GM18861 (cell line): ENCODE data around the gene SCGB1A1.

Source experiments
- ATAC-seq: cut with Tn5 transposase; IDR thresholded peaks from one replicate; pipeline ENCODE4 v1.9.1; 2021; ENCODE audit not compliant: unreplicated experiment

SCGB1A1 gene

DNA sequence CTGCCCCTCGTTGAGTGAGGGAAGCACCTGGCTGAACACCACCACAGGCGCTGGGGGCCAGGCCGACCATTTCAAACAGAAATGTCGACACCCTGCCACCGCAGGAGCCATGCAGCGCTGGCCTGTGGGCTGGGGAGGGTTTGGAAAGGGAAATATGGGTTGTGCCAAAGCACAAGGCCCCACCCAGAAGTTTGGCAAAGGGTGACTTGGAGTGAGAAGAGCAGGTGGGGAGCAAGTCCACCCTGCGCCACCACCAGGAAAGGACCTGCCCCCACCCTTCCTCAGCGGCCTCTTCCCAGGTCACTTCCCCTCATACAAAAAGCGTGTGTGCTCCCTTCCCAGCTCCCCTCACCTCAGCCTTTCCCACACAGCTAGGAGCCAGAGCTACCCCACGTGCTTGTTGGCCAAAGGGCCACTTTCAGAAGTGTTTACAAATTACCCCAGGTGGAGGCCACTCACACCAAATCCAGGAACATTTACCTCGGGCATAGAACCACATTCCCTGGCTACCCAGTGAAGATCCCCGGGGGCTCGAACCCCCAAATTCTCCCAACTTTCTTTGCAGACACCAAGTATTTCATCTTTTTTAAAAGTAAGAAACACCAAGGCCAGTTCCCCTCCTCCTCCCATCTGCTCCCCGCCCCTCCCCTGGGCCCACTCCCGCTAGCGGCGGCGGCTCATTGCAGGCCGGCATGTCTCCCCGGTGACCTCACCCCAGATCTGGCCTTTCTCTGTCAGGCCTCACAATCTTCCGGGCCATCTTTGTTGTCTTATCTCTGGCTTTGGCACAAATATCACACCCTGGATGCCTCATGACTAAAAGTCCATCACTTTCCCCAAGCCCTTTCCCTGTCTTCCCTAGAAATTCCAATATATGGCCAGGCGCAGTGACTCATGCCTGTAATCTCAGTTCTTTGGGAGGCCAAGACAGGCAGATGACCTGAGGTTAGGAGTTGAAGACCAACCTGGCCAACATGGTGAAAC is 20.5 kb upstream of the SCGB1A1 start:
- no peak for ATAC-seq

DNA sequence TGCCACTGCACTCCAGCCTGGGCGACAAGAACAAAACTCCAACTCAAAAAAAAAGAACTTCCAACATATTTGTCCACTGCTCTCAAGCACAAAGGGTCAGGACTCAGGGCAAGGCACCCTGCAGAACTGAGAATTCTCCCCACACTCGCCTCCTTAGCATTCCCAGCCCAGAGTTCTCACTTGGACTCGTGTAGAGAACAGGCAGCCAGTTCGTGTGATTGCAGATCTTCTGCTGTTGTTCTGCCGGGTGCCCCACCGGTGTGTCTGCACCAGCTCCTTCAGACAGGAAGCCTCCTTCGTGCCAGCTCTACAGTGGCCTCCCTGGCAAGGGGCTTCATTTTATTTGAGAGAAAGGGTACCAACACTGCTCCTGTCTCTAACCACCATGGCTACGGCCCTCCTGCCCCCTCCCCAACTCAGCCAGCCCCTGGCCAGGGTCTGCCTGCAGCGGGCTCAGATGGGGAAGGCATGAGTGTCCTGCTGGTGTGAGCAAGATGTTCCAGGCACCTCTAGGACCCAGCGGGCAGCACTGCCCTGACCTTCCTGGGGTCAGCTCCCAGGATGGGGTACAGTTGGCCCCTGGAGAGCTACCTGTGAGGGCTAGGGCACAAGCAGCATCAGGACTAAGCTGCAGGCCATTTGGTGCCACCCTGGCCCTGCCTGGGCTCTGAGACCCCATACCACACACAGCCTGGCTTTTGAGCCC is 19.5 kb upstream of the SCGB1A1 start:
- no peak for ATAC-seq

DNA sequence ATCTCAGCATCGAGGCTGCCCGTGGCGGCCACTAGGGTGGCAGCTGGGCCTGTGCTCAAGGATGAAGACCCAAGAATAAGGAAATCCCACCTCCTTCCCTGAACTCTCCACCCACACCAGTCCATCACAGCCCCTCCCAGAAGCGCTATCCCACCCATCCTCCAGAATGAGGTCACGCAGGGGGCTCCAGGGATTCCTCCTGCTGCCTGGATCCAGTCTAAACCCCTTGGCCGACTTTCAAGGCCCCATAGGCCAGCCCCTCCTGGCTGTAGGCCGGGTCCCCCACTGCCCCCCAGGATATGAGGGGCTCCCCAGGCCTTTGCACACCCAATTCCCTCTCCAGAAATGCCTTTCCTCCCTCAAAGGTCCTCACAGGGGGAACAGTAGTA is 19.0 kb upstream of the SCGB1A1 start:
- ATAC-seq: no peak

DNA sequence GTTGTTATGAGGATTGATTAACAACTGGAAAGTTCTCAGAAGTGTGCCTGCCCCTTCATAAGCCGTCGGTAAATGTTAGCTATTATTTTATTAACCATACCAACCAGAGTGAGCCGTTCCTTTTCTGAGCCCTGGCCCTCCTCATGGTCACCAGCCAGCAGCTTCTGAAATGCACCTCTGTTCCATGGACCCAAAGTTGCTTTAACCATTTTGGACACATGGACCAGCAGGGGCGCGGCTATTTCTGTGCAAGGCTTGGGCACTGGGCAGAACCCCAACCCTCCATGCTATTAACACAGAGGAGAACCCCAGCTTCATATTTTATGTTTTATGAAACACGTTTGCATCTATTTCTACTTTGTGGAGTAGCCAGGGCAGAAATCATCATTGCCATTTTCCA is 18.6 kb upstream of the SCGB1A1 start:
- ATAC-seq: no peak

DNA sequence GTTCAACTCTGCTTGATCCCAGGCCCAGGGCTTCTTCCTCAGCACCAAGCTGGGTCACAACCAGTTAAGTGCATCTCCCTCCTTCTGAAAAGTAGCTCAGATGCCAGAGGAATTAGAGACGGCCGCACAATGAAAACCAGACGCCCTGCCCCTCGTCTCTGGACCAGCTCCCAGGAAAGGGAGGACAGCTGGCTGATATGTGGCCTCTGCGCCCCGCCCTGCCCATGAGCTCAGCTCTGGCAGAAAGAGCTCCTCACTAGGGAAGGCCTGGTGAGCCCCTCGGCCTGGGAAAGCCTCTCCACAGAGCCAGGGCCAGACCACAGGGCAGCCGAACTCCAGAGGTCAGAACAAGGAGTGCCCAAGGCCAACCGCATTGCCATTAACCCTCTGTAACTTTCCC is 18.1 kb upstream of the SCGB1A1 start:
- no peak for ATAC-seq

DNA sequence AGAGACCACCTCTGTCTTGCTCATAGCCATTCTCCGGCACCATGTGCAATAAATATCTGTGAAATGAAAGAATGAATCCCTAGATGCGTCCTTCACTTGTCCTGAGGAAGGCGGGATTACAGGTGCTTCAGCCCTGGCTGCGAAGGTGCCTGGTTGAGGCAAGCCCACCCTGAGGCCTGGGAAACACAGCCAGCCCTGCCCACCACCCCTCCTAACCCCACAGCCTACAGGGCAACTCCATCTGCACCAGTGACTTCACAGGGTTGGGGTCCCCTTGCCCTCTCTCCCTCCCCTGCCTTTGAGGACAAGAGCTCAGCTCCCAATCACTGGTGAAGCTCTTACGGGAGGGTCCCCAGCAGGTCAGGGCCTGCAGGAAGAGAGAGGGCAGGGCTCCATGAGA is 17.5 kb upstream of the SCGB1A1 start:
- ATAC-seq: no peak

DNA sequence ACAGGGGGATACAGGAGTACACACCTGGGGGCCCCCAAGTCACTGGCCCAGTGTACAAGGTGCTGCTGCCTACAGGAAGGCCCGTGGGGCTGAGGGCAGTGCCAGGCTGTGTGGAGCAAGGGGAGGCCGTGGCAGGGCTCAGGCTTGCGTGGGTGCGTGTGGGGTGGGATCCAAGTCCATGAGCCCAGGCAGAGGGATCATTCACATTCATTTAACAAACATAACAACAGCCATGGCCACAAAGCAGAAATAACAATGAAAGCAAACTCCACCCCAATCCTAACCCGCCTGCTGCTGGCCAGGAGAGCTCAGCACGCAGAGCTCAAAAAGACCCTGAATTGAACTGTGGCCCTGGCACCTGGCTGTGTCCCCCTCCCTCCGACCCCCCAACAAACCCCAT is 17.0 kb upstream of the SCGB1A1 start:
- no peak for ATAC-seq

DNA sequence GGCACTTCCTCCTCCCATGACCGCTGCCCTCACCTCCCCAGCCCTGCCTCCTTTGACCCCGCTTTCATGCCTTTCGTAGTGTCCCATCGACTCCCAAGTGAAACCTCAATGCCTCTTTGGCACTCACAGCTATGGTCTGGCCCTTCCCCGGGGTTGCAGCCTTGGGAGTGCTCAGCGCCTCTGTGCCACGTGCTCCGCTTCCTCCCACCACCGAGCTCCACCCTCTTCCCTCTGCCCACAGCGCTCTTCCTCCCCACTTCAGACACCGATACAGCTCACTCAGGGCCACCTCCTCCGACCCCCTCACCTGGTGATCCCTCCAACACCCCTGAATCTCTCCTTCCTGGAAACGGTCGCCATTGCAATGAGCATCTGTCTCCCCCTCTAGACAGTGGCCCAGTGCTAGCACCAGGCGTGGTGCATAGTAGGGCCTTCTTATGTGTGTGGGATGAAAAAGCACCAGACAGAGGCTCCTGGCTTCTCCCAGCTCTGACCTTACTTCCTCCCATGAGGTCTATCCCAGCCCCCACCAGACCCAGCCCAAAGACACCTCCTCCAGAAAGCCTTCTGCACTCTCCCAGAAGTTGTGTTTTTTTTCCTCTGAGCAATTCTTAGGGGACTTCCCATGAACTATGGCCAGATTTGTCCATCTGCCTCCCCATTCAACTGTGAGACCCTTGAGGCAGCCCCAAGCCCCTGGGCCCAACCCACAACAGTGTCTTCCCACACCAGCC is 16.4 kb upstream of the SCGB1A1 start:
- no peak for ATAC-seq

DNA sequence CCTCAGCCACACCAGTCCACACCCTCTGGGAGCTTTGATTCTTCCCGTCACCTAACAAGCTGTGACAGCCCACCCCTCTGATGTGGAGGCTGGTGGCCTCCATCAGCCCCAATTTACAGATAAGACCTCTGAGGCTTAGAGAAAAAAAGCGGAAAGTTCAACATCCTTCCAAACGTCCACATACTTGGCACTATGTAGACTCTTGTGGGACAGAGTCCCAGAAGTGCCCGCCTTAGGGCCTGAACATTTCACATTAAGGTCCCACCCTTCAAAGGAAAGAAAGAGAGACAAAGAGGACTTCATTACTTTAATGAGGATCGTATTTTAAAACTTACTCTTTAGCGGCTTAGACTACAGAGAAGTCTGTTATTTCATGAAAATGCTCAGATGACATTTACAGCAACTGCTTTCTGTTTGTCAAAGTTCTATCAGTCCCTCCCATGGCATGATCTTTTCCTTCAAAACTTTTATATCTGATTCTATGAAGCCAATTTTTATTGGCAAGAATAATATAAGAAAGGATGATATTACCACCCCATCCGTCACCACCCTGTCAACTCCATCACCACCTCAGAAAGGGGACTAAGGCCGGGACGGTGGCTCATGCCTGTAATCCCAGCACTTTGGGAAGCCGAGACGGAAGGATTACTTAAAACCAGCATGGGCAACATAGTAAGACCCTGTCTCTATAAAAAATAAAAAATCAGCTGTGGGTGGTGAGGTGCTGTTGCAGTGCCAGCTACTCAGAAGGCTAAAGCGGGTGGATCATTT is 15.7 kb upstream of the SCGB1A1 start:
- ATAC-seq: no peak

DNA sequence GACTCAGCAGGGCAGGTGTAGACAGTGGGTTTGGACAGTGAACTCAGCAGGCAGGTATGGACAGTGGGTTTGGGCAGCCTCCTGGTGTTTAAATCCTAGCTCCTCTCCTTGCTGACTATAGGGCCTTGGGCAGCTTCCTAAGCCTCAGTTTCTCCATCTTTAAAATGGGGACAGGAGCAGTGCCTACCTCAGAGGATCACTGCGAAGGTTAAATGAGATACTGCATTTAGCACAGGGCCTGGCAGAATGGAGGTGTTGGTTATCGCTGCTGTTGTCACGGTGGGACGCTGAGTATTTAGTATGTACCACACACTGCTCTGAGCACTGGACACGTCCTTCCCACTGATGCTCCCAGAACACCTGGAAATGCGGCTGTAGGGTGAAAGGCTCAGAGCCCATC is 14.4 kb upstream of the SCGB1A1 start:
- no peak for ATAC-seq

DNA sequence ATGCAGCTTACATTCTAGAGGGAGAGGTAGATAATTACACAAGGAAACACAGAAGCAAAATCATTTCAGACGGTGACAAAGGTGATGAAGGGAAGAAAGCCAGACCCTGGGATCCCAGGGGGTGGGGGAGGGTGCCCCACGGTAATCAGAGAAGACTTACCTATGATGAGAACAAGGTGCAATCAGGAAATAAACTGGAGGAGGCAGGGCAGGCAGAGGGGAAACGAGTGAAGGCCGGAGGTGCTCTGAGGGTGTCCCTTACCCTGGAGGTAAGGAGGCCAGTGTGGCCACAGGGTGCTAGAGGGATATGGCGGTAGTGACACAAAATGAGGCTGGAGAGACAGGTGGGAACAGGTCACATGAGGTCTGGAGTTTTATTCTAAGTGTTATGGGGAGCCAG is 13.9 kb upstream of the SCGB1A1 start:
- ATAC-seq: no peak

DNA sequence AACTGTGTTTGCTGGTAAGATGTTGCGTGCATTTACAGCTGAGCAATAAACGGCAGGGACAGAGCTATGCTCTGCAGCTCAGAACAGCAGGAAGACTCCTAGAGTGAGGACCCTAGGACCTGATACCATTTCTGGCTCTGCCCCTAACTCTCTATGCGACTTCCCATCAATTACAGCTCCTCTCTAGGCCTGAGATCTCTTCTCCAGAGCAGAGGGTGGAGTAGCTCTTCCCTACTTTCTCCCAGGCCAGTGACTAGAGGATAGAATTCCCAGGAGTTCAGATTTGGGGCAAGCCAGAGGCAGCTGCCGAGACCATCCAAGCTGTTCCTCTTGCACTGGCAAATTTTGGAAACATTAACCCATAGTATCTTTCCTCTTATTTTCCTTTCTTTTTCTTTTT is 12.8 kb upstream of the SCGB1A1 start:
- no peak for ATAC-seq

DNA sequence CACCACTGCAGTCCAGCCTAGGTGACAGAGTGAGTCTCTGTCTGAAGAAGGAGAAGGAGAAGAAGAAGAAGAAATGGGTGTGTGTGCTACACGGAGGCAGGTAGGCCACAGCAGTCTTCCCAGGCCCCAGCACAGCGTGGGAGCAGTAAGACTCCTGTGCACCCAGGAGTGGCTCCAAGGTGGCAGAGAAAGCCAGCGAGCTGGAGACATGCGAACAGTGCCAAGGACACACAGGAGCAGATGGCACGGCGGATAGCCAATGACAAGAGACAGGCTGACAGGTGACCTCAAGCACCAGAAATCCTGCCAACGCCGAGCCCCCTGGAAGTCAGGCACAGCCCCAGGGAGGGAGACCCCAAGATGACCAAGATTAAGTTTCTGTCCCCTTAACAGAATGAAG is 9.0 kb upstream of the SCGB1A1 start:
- no peak for ATAC-seq

DNA sequence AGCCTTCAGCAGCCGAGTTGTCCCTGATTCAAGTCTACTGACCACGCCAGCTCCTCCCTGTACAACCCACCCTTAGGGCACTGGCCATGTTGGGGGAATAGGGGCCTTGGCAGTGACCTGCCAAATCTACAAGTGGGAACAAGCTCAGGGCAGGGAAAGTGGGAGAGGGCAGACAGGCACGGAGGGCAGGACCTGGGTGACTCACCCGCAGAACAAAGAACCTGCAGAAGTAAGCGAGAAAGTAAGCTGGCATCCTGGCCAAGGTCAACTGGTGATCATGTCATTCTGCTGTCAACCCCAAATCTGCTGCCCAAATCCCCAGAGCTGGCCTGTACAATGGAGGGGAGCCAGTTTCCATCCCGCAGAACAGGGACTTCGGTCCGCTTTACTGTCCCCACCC is 7.9 kb upstream of the SCGB1A1 start:
- no peak for ATAC-seq

DNA sequence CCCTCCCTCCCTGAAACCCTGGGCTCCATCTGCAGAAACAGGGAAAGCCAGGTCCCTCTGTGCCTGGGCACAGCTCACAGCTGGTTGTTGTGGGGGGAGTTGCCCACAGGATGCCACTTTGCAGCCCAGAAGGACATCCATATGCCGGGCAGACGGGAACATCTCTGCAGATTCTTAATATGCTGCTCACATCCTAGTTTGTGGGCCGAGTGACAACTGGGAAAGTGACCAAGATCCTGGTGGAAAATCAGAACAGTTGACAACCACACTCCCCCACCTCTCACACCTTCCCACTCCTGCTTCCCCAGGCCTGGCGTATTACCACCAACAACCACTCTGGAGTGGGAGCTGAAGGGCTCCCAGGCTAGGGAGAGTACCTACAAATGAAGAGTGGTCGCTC is 7.3 kb upstream of the SCGB1A1 start:
- ATAC-seq: no peak

DNA sequence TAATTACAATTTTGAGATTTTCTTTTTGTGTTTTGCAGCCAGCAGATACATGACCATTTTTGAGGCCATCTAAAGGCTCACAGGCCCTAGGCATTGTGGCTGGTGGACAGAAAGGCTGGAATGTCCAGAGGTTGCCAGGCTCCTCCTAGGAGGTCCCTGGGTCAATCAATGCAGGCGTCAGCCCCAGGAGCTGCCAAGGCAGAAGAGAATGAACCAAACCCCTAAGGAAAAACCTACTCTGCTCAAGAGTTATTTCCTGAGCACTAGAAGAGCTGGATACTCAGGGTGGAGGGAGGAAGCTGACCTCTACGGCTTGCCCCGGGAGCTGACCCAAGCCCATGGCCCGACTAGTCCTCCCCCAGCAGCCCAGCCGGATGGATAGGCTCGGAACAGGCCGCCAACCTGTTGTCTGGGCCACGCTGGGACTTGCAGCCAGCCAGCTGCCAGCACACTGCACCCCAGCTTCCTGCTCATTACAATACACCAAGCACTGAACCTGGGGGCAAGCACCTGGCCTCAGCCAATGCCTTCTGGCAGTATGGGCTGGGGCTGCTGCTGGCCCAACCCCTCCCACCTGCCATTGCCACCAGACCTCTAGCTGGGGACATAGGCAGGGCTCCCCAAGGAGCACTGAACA is 5.7 kb upstream of the SCGB1A1 start:
- no peak for ATAC-seq

DNA sequence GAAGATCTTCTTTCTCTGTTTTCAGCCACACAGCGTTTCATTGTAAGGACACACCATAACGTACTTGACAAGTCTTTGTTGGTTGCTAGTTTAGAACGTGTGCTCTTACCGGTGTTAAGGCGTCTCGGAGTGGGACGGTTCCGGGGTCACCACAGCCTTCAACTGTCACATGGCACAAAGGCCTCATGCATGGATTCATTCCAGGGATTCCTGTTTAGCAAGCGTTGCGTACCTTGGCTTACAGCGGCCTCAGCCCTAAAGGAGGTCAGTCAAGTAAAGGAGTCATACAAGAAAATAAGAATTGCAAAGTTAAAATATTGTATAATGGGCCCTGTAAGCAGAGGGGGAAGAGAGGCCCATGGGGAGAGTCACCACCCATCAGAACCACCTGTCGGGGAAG is 2.2 kb upstream of the SCGB1A1 start:
- ATAC-seq: no peak

DNA sequence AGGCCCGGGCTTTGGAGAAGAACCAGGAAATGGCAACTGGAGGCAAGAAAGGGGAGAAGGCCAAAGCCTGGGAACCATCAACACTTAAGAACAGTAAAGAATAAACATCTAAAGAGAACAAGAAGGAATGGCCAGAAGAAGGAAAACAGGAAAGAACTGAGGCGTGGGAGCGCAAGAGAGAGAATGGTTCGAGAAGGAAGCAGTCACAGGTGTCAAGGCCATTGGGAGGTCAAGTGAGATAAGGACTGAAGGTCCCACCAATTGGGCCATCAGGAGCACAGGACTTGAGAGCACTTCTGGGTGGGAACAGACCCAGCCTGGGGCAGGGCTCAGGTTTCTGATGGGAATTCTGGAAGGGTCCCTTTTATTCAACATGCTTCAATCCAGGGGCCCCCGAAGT is 697 bp upstream of the SCGB1A1 start:
- ATAC-seq: no peak

DNA sequence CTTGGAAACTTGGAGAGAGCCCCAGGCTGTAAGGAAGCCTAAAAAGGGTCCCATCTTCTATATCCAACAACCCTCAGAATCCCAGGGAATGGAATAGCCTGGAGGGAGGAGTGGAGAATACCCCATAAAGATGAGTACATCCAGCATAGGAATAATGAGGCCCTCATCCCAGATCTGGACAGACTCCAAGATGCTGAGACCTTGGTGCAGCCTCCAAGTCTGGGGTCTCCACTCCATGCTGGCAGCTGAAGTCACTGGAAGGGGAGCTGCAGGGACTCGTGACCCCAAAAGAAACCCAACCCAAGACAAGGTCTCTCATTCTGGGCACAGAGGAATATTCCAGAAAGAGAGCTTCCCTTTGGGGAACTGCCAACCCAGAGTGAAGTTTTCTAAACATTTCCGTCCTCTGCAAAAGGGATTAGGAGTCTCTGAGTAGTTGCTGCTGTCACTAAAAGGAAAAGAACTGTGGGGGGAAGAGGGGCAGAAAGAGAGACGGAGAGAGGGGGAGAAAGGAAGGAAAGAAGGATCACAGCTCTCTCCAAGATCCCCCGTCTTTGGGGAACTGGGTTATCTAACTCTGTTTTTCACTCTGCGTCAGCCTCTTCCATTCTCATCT is 589 bp downstream of the SCGB1A1 start:
- ATAC-seq: no peak

DNA sequence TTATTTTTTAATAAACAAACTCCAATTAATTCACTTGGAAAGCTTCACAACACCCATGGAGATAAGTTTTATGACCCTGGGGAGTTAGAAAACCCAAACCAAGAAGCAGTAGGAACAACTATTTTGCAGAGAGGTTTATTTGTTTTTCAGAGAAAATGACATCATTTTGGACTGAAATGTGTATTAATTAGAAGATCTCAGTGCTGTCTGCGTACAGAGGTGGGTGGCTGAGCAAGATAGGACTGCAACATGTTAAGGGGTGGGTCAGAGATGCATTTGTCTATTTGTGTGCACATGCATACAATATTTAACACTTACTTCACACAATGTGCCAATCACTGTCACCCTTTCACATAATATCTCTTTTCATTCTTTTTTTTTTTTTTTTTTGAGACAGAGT is 1.1 kb downstream of the SCGB1A1 start:
- no peak for ATAC-seq
